22Rv1 (cell line): ENCODE data around the gene P2RY2.

Experiments
- CTCF ChIP-seq: fragments of 450-650 bp; IDR thresholded peaks from 2 replicates; pipeline ENCODE4 v1.5.1; 2017; ENCODE audit warnings: mild to moderate bottlenecking
- ZFX ChIP-seq: fragments of 450-650 bp; IDR thresholded peaks from 2 replicates; pipeline ENCODE4 v1.6.1; 2017; ENCODE audit warnings: antibody characterized with exemption, borderline replicate concordance

DNA sequence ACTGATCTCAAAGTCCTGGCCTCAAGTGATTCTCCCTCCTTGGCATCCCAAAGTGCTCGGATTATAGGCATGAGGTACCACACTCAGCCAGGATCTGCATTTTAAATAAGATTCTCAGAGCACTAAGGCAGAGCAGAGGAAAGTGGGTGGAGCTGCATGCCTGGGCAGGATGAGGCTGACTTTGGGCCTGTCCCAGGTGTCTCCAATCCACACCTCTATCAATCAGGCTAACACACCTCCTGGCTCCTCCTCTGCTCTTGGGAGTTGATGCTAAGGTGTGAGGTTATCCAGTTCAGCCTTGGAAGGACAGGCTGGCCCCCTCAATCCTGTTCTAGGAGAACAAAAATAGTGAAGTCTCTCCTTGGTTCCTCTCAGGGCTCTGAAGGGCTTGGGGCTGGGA is 30.2 kb upstream of the P2RY2 start:
- TF ChIP-seq CTCF, result no peak
- TF ChIP-seq ZFX, result no peak
